Skeletal muscle cell (primary cell): ENCODE data around the gene CD81.

Source experiments
- DNase-seq: peaks from one replicate; pipeline ENCODE4 v3.0.0-alpha.2; 2010; ENCODE audit warnings: low read depth
- H3K4me3 ChIP-seq: 2 replicates; pipeline ENCODE4 v1.5.1; 2011; ENCODE audit warnings: low read depth, mild to moderate bottlenecking, control low read depth, low read length, moderate library complexity

The CD81 gene

DNA sequence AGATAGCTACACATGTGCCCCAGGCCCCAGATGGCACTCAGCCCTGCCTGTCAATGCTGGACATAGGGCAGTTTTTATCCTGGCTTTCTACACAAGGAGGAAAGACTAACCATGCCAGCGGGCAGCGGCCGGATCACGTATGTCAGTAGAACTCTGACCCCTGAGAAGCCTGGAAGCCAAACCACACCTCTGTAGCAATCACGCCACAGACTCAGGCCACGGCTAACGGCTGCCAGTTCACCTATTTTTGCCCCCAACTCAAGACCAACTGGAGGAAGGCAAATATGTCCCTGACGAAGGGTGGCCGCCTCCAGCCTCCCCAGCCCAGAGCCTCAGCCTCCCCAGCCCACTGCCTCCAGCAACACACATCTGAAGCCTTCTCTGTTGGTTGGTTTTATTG is 7.2 kb upstream of the CD81 start:
- H3K4me3 ChIP-seq = no peak overlapping the region
- DNase-seq = no peak

DNA sequence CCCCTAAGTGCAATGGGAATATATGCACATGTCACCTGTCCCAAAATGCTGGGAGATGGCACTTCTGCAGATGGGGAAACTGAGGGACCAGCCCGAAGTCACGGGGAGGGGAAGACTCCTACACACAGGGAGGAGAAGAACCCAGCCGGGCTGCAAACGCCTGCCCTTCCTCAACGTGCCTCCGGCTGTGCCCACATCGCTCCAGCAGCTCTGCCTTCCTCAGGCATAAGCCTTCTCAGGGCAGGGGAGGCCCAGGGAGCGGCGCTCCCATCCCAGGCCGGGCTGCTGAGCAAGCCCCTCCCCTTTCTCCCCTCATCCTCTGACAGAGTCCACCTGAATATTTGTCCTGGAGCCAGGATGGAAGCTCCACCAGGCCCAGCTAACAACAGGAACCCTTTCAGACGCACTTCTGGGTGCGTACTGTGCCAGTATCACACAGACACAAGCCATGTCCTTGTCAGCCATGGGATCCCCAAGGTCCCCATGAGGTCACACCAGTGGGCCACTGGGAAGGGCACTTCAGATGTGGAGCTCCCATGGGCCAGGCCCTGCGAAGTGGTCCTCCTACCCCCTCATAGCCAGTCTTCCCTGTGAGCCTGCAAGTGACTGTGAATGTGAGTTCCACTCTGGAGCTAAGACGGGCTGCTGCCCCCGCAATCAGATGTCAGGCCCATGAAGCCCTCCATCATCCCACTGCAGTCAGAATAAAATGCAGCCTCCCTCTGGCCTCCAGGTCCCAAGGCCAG is 2.5 kb upstream of the CD81 start:
- H3K4me3 ChIP-seq = no peak overlapping the region
- DNase-seq = no peak

DNA sequence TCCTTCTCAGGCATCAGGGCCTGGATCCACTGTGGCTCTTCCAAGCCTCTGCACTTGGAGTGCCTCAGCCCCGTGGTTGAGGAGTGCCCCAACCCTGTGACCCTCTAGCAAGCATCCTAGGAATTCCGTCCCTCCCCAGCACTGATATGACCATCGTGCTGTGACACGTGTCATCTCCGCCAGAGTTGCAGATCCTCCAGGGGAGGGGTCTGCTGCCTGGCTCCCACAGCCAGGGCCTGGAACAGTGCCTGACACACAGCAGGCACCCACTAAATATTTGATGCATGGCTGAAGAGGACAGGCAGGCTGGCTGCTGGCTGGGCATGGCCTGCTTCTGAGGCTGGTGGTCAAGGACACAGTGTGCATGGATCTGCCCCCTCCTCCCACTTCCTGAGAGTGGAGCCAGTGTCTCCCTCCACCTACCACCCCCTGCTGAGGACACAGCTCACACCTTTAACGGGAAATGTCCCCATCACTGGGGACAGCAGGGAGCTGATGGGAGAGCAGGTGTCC is 1.7 kb upstream of the CD81 start:
- H3K4me3 ChIP-seq = no peak overlapping the region
- no peak for DNase-seq

DNA sequence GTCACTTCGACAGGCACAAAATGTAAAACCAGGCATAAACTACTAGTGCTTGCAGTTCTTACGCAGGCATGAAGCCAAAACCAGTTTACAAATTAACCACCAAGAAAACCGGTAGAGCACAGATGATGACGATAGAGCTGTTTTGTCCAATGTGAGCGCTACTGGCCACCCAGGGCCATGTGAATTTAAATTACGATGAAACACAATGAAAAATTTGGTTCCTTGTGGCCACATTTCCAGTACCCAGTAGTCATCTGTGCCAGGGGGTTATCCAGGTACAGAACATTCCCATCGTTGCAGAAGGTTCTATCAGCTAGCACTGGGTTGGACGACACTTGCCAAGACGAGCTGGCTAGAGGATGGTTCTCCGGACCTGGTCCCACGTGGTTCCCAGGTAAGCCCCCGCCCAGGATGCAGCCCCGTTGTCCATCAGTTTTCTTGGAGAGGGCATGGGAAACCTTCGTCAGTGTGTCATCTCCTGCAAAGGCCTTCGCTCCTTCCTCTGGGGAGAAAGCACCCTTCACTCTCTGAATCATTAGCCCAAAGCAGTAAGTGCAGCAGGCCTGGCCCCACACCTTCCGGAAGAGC is 1.1 kb upstream of the CD81 start:
- no peak overlapping the region for H3K4me3 ChIP-seq
- no peak for DNase-seq

DNA sequence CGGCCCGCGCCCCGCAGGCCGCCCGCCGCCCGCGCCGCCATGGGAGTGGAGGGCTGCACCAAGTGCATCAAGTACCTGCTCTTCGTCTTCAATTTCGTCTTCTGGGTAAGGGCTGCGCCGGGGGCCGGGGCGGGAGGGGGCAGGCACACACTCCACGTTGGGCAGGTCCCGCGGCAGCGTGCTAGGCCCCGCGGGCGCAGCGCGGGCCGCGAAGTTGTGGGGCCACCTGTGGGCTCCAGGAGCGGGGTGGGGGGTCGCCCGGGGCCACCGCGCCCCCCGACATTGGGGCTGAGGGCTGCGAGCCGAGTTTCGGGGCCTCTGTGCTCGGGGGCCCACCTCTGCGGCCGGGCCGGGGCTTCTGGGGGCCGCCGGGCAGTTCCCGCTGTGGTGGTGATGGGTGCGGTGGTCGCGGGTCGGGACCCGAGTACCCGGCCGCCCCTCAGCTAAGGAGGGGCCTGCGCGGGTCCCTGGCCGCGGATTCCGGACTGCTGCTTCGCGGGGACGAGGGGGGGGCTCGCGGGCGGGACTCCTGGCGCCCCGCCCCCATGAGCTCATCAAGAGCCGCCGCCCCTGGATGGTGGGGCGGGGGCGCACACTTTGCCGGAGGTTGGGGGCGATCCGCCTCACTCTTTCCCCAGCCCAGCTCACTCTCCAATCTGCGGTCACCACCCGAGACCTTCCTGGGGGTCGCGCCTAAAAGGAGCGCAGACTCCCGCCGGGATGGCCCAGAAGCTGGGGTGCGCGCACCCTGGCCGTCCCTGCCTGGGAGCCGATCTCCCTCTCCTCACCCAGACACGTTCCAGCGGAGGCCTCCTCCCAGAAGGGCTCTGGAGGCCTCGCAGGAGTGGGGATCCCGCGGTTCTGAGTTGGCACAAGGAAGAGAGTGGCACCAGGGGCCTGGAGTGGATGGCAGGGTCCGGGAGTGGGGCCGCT is 667 bp downstream of the CD81 start:
- peak overlapping the region; percentile 82 for H3K4me3 ChIP-seq
- no peak for DNase-seq

DNA sequence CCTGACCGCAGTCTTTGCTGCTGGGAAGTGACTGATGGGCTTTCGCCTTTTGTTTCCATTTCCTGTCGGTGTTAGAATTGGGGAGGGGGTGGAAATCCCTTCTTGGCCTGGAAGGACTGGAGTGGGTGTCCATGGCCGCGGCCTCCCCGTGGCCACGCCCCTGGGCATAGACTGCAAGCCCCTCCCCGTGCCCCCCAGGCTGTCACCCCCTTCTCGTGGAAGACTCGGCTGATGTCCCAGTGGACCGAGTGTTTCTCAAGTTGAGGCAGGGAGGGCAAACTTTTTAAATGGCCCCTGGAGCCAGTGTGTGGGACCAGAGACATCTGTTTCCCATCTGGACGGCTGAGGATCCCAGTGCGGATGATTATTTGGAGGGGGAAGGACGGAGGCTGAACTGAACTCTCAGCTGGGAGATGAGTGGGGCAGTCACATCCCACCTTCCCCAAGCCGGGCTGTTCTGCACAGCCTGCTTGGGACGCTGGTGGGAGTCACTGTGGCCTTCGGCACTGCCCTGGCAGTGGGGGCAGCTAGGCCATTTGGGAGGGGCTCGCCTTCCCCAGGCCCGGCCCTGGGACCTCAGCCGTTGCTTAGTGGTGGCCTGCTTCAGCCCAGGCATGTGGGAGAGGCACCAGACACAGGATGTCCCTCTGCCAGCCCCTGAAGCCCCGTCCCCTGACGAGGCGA is 1.6 kb downstream of the CD81 start:
- DNase-seq = no peak
- H3K4me3 ChIP-seq = peak overlapping the region; percentile 82

DNA sequence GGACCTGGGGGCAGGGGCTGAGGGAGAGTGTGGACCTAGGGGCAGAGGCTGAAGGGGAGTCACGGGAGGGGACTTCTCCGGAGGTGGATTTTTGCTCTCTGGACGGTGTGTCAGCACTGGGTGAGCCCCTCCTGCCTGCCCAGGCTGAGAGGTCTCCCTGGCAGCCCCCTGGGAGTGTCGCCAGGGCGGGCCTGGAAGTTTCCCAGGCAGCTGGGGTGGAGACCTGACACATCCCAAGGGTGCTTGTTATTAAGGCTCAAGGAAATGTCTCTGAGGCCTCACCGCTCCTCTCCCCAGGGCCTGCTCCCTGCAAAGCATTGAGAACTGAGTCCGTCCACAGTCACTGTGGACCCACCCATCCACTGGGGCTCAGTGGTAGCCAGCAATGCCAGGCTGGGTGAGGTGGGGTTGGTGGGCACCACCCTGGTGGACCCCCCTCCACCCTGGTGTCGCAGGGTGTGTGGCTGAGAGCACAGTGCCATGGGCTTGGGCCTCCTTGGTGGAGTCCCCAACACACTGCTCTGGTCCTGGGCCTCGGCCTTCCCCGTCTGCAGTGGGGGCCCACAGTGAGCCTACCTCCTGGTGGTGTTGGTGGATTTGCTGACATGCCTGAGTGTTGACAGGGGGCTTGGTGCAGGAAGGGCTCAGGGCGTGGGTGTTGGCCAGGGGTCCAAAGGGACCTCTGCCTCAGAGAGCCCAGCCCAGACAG is 2.5 kb downstream of the CD81 start:
- no peak for DNase-seq
- H3K4me3 ChIP-seq = peak overlapping the region; percentile 82

DNA sequence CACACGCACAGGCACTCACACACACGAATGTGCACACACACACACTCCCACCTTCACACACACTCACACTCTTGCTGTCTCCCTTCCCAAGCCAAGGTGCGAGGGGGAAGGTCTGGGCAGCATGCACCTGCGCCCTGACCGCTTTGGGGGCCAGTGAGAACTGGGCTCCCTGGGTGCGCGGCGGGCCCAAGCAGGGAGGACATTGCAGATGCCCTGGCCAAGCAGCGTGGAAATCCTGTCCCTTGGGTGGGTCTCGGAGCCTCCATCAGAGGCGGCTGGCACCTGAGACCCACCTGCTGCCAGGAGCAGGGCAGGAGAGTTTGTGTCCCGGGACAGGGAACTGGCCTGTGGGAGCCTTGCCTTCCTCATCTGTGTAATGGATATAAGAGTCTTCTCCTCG is 3.3 kb downstream of the CD81 start:
- DNase-seq = no peak
- H3K4me3 ChIP-seq = no peak overlapping the region

DNA sequence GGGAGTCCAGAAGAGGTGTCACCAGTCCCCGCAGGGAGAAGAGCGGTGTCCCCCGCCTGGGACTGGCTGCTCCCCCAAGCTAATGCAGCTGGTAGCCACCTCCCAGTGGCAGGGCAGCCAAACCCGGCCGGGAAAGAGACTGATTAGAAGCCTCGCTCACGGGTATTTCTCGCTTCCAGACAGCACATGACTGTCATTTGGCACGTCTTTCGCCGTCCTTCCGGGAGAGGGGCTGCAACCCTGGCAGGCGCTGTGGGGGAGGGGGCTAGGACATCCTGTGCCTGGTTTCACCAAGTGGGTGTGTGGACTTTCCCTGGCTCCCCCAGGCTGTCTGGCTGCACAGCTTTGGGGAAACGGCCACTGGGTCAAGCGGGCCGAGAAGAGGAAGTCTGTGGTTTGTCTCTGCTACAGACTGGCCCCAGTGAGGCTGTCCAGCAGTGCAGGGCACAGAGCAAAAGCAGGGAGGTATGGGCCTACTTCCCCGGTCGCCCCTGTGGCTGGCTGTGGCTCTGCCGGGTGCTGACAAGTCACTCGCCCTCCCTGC is 3.8 kb downstream of the CD81 start:
- no peak overlapping the region for H3K4me3 ChIP-seq

DNA sequence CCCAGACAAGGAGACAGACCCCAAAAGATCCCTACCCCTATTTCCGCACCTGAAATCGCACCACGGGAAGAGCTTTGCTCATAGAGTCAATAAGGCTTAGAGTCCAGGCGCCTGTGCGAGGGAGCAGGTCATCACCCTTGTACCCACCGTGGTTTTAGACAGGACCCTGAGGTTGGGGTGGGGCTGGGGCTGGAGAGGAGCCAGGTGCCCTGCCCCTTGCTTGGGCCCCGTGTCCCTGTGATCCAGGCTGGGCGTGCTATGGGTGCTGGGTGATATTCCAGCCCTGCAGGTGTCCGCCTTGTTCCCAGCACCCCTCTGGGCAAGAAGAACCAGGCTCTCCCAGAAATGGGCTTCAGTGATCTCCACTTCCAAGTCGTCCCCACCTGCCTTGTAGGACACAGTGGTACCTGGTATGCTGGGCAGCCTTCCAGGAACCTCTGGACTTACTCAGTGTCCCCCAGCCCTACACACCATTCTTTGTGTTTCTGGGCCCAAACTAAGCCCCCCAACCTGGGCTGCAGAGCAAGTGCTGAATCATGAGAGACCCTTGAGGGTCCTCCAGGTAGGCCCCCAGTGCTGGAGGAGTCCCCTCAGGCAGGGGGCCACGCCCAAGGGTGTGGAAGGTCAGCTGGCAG is 4.5 kb downstream of the CD81 start:
- no peak overlapping the region for H3K4me3 ChIP-seq
- no peak for DNase-seq

More for the DNA sequence above, 3.8 kb downstream of the CD81 start:
- no peak for DNase-seq

DNA sequence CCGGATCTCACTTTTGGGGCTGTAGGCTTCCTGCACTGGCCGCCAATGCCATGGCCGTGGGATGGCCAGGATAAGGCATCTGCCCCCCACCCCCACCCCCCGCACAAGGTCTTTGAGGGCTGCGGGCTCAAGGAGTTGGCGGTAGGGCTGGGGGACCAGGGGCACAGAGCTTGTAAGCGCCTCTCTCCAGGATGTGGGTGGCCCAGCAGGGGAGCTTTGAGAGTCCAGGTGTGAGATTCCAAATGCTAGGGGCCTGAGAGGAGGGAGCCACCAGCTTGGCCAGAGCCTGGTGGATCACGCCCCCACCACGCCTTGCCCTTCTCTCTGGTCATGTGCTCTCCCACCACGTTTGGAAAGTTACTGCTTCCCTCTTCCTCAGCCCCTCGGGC is 5.0 kb downstream of the CD81 start:
- H3K4me3 ChIP-seq = no peak overlapping the region
- no peak for DNase-seq

DNA sequence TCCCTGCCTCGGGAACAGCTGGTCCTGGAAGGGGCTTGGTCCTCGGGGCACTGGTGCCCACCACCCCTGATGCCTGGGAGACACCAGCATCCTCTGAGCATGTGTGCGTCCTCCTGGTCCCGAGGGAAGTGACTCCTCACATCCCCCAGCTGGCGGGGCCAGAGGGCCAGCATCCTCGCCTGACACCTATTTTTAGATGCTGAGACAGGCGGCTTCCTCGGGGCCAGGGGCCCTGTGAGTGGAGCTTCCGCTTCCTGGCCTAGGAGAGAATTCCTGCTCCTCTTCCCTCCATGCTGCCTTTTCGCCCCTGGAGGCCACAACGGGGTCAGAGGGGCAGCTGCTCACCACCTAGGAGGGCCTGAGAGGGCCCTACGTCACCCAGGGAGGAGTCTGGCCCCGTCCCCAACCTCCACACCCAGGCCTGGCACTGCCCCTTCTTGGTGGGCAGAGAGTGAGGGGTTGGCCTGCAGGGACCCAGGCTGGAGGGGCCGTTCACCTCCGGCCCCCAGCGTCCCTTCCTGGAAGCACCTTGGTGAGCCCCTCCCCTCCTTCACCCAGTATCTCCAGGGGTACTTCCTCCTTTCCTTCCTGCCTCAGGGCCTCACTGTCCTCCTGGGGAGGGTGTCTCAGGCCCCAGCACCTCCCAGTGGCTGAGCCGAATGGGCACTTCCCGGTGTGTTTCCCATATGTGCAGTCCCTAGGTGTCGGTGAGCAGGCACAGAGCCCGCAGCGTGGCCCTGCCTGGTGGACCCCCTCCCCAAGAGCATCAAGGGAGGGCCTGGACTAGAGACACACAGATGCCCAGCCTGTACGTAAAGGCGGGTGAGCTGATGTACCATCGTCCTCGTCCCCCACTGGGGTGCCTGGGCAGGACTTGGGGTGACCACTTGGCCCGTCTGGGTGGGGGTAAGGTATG is 6.1 kb downstream of the CD81 start:
- no peak overlapping the region for H3K4me3 ChIP-seq
- no peak for DNase-seq

DNA sequence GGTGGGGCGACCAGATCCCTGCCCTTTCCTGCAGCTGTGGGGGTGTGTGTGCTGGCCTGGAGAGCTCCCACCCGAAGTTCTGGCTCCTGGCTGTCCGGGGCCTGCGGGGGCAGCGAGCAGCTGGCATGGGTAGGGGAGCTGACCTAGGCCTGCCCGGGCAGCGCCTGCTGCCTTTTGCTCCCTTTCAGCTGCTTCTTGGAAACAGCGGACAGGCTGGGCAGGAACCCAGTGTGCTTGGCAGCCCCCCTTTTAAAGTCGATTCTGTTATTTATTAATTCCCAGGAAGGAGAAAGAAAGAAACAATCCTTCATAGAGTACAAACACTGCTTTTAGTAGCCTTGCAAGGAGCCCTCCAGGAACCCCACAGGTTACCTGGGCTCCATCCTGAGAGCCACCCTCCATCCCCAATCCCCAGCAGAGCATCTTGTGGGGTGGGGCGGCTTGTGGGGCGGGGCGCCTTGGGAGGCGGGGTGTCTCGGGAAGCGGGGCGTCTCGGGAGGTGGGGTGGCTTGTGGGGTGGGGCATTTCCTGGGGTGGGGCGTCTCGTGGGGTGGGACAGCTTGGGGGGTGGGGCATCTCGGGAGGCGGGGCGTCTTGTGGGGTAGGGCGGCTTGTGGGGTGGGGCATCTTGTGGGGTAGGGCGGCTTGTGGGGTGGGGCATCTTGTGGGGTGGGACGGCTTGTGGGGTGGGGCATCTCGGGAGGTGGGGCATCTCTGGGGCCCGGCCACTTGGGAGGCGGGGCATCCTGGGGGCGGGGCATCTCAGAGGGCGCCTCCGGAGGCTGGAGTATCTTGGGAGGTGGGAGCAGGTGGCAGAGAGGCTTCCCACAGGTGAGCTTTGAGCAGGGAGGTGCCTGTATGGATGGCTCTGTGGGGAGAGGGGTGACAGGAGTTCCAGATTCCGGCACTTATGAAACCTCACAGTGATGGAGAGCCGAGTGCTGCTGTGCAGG is 7.0 kb downstream of the CD81 start:
- no peak for DNase-seq
- H3K4me3 ChIP-seq = no peak overlapping the region

DNA sequence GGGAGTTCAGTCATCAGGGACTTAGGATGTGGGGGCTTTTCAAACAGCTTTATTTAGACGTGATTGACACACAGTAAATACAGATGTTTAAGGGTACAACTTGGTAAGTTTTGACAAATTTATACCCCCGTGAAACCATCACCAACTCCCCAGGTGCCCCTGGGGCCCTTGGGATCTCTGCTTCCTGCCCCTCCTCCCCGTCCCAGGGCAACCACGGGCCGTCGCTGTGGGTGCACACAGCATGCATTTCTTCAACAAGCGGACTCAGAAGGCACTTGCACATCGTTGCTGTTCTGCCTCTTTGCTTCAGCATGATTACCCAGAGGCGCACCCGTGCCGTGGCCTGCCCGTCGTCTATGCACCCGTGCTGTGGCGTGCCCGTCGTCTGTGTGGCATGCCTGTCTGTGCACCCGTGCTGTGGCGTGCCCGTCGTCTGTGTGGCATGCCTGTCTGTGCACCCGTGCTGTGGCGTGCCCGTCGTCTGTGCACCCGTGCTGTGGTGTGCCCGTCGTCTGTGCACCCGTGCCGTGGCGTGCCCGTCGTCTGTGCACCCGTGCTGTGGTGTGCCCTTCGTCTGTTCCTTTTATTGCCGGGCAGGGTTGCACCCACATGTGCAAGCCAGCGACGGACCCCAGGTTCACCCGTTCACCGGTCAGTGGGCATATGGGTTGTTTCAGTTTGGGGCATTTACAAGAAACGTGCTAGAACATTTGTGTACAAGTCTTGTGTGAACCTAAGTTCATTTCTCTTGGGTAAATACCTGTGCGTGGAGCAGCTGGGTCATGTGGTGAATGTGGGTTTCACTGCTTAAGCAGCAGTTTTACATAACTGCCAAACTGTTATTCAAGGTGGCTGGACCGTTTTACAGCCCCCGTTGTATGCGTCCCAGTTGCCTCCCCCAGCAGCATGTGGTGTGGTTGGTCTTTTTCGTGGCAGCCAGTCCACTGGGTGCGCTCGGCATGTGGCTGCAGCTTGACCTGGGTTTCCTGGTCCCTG is 8.3 kb downstream of the CD81 start:
- DNase-seq = no peak
- H3K4me3 ChIP-seq = no peak overlapping the region

DNA sequence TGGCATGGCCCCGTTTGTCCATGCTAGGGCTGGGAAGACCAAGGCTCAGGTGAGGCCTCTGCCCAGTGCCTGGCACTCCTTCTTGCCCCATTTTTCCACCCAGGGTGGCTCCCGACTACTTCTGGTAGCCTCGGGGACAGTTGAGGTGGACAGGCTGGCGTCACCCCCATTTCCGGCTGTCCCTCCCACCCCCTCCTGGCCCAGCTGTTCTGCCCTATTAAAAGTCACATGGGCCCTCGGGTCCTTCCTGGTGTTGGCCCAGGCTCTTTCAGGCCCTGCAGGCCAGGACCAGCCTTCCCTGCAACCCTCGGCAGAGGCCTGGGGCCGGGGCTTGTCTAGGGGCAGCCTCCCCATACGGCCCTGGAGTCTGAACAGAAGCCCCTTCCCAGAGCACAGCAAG is 9.5 kb downstream of the CD81 start:
- no peak overlapping the region for H3K4me3 ChIP-seq
- no peak for DNase-seq
